GM19328 (cell line): ENCODE data around the gene ZFP92.

ENCODE experiments used
- ATAC-seq: cut with Tn5 transposase; IDR thresholded peaks from one replicate; pipeline ENCODE4 v1.9.1; 2021; ENCODE audit warnings: mild to moderate bottlenecking, moderate library complexity; ENCODE audit not compliant: unreplicated experiment

ZFP92 gene

GRCh38 chrX:153454901-153455550, 43.8 kb downstream of the ZFP92 start:
- ATAC-seq, result no peak

DNA sequence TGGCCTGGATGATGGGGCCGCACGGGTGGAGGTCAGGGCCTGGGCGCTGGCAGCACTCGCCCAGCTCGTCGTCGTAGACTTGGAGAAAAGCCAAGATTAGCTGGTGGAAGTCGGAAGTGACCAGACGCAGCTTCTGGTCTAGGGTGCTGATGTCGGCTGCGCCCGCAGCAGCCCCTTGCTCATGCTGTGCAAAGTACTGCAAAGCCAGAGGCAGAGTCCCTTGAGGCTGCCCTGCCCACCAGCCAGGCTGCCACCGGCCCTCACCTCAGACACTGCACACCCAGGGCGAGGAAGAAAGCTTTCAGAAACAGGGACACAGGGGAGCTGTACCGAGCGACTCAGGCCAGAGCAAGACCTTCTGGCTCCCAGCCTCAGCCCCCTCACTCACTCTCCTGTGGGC, 44.3 kb downstream of the ZFP92 start:
- no peak for ATAC-seq

DNA sequence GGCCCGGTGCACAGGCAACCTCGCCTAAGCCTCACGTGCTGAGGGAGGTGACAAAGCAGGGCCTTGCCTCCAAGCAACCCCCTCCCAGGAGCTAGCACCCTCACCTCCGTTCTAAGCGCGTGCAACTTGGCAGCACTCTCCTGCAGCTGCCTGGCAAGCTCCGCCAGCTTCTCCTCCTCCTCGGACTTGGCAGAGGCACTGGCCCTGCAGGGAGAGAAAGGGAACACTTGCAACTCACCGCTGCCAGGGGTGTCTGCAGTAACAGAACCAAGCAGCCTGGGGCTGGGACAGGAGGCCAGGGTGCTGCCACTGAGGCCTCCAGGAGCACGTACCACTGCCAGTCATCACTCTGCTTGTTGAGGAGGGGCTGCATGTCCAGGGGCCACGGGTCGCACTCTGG, 44.9 kb downstream of the ZFP92 start:
- no peak for ATAC-seq

GRCh38 chrX:153456704-153457103, 45.4 kb downstream of the ZFP92 start:
- no peak for ATAC-seq

DNA sequence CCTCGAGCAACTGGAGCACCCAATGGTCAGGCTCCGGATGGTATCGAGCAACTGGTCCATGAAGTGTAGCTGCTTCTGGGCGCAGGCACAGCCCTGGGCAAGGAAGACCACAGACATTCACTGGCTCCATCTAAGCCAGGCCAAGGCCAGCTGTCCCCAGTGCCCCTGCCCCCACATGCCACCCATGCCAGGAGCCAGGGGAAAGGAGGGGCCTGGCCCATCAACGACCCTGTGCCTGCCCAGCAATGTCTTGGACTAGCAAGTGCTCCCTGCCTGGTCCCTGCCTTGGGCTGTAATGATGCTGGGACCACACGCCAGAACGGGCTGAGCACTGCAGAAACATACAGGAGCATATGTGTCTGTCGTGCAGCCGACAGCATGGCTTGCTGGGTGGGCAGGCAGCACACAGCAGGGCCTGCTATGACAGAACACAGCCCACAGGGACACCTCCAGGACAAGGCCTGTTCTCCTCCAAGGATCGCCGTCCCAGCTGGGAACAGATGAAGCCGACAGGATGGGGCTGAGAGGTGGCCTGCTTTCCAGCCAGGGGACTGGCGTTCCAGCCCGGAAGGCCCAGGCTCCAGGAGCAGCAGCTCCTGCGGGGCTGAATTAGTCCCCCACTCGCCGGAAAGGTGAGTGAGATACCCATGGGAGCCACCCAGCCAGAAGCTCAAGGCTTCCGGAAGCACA, 46.0 kb downstream of the ZFP92 start:
- ATAC-seq, result no peak

GRCh38 chrX:153457827-153458466, 46.7 kb downstream of the ZFP92 start:
- ATAC-seq, result no peak

DNA sequence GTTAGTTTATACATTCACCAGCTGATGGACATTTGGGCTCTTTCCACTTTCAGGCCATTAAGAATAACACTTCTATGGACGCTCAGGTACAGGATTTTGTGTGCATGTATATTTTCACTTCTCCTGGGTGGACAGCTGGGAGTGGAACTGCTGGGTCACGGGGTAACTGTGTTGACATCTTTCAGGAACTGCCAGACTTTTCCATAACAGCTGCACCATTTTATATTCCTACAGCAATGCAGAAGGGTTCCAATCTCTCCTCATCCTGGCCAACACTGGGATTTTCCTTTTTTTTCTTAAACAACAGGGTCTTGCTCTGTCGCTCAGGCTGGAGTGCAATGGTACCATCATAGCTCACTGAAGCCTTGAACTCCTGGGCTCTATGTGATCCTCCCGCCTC, 47.2 kb downstream of the ZFP92 start:
- ATAC-seq, result no peak

GRCh38 chrX:153459986-153460385, 48.7 kb downstream of the ZFP92 start:
- no peak for ATAC-seq

DNA sequence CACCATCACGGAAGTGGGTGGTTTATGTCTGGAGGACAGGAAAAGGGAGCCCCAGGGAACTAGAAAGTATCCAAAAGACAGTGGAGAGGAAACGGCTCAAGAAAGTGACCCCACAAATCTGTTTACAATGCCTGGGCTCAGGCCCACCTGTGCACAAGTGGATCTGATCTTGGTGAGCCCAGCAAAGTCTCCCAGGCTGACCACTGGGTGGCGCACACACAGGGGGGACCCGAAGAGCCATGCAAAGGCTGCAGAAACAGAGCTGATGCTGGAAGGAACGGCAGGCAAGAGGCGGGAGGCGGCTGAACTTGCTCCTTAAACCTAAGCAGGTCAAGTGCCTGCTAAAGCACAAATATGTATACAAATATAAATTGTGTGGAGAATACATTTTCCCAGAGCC, 49.6 kb downstream of the ZFP92 start:
- ATAC-seq, result no peak
